Memory B cell (primary cell): Measurements from ENCODE around the gene XAGE1A.
"Not testable (repeated sequence)": the region's sequence is repeated elsewhere in the genome, so short reads cannot be mapped to it uniquely, and the experiment has no call there.

Source experiments
- ATAC-seq: fragments of 150-1000 bp; cut with Tn5 transposase; 2 replicates; pipeline ENCODE4 v1.10.0; 2021; ENCODE audit warnings: low read depth, mild to moderate bottlenecking, moderate library complexity
- DNase-seq, 2 donors: peaks; one replicate each; pipeline ENCODE4 v3.0.0; 2022; ENCODE audit warnings: low spot score in 2 of 2
- H3K27ac Mint-ChIP-seq: one replicate; pipeline ENCODE4 v1.8.0; 2022; ENCODE audit warnings: mild to moderate bottlenecking, moderate library complexity, mixed read lengths
- H3K27me3 Mint-ChIP-seq: one replicate; pipeline ENCODE4 v1.8.0; 2022; ENCODE audit warnings: mixed read lengths
- H3K36me3 Mint-ChIP-seq: one replicate; pipeline ENCODE4 v1.8.0; 2022; ENCODE audit warnings: mild to moderate bottlenecking, mixed read lengths
- H3K4me1 Mint-ChIP-seq: one replicate; pipeline ENCODE4 v1.8.0; 2022; ENCODE audit warnings: mixed read lengths
- H3K4me3 Mint-ChIP-seq: one replicate; pipeline ENCODE4 v1.8.0; 2022; ENCODE audit warnings: mild to moderate bottlenecking, moderate library complexity, mixed read lengths
- H3K9me3 Mint-ChIP-seq: one replicate; pipeline ENCODE4 v1.8.0; 2022; ENCODE audit warnings: mixed read lengths

The XAGE1A gene

DNA sequence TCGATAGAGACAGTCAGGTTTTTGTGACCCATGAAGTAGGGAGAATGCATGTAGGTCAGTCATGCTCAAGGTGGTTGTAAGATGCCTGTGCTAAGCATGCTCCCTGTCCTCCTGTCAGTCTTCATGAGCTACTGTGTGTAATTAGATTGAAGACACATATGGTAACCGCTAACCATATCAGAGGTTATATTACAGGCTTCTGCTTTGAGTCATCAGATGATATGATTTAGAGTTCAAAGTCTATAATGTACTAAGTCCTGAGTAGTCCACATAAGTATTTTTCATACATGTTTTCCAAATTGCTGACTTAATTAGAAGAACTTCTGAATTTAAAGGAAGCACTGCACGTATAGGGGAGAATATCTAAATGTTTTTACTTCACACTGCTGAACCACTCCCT, 53.2 kb downstream of the XAGE1A start:
- not testable (repeated sequence) for H3K27me3 Mint-ChIP-seq, H3K27ac Mint-ChIP-seq, DNase-seq, H3K36me3 Mint-ChIP-seq, H3K4me1 Mint-ChIP-seq, H3K9me3 Mint-ChIP-seq, H3K4me3 Mint-ChIP-seq, ATAC-seq
